Measurements from ENCODE around the gene NAT16. TPM values are rescaled to one million over a fixed set of nuclear protein-coding genes. Genes with fewer than 3 reads are reported as not detected.
A peak's percentile ranks its signal among the peaks of the same experiment; 100 is the strongest.

NAT16 gene
- total and polyA plus RNA-seq, 9 of the 15 experiments (the other 6 are each of a cell fraction or from before 2014, with no cell fraction given), result 0.04 TPM; not detected in 8

GRCh38 chr7:101163279-101164070 is 16.6 kb downstream of the NAT16 start (continued):
- TF ChIP-seq HINFP (tag; conservative IDR thresholded peaks at IDR 0.05; ENCODE audit: low read depth) (no peak), HDAC6 (IDR thresholded peaks at IDR 0.05; ENCODE audit: low read depth, low read length) (0 out of 2 replicates have a peak, but pooled peaks have one; percentile 43), SMARCE1 (IDR thresholded peaks at IDR 0.05) (no peak), POLR2AphosphoS2 (IDR thresholded peaks at IDR 0.05; ENCODE audit: low read length) (no peak), MYNN (IDR thresholded peaks at IDR 0.05) (no peak), MYNN (CRISPR knock-in tag; IDR thresholded peaks at IDR 0.05) (no peak), REST (IDR thresholded peaks at IDR 0.05; ENCODE audit: borderline replicate concordance) (no peak; the same call in 1 of the 2 replicates), REST (CRISPR knock-in tag; IDR thresholded peaks at IDR 0.05; ENCODE audit: low read depth) (peak; percentile 36; the same call in 1 of the 2 replicates), HMBOX1 (IDR thresholded peaks at IDR 0.05) (no peak), TRIM25 (IDR thresholded peaks at IDR 0.05; ENCODE audit: borderline replicate concordance) (no peak), RHOXF2B (CRISPR knock-in tag; conservative IDR thresholded peaks at IDR 0.05) (no peak), FOXO4 (CRISPR knock-in tag; IDR thresholded peaks at IDR 0.05) (no peak), BRD4 (IDR thresholded peaks at IDR 0.05) (no peak), PPARD (CRISPR knock-in tag; IDR thresholded peaks at IDR 0.05) (no peak)
